ENCODE measurements around the gene OR1S1.

The OR1S1 gene

DNA sequence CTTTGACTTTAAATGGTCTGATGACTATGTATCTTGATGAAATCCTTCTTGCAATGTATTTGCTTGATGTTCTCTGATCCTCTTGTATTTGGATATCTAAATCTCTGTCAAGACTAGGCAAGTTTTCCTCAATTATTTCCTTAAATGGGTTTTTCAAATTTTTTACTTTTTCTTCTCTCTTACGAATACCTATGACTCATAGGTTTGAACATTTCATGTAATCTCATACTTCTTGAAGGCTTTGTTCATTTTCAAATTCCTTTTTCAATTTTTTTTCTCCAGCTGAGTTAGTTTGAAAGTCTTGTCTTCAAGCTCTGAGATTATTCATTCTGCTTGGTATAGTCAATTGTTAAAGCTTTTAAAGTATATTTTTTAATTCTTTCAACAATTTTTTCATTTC is 42.4 kb downstream of the OR1S1 start:
- DNase-seq: no peak
- no peaks in the 10 kb centered on the region for H3K9me3 ChIP-seq (ENCODE audit: insufficient read depth, low read length, severe bottlenecking)
- no peak for TF ChIP-seq EZH2 (IDR thresholded peaks at IDR 0.05; ENCODE audit: borderline replicate concordance, low read depth, low read length, severe bottlenecking)
- TF ChIP-seq, protein P1, sequence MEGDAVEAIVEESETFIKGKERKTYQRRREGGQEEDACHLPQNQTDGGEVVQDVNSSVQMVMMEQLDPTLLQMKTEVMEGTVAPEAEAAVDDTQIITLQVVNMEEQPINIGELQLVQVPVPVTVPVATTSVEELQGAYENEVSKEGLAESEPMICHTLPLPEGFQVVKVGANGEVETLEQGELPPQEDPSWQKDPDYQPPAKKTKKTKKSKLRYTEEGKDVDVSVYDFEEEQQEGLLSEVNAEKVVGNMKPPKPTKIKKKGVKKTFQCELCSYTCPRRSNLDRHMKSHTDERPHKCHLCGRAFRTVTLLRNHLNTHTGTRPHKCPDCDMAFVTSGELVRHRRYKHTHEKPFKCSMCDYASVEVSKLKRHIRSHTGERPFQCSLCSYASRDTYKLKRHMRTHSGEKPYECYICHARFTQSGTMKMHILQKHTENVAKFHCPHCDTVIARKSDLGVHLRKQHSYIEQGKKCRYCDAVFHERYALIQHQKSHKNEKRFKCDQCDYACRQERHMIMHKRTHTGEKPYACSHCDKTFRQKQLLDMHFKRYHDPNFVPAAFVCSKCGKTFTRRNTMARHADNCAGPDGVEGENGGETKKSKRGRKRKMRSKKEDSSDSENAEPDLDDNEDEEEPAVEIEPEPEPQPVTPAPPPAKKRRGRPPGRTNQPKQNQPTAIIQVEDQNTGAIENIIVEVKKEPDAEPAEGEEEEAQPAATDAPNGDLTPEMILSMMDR (IDR thresholded peaks at IDR 0.05; ENCODE audit: borderline replicate concordance, extremely low read depth, low read length, poor library complexity, severe bottlenecking): no peak

DNA sequence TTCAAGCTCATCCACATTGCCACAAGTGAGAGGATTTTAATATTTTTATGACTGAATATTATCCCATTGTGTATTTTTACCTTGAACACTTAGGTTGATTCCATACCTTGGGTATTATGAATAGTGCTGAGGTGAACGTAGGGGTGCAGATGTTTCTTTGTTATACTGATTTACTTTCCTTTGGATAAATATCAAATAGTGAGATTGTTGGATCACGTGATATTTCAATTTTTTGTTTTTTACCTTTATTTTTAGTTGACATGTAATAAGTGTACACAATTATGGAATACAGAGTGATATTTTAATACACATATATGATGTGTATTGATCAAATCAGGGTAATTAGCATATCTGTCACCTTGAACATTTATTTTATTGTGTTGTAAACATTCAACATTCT is 47.5 kb downstream of the OR1S1 start:
- Histone ChIP-seq H2AFZ (ENCODE audit: low read depth, low read length) (no peak overlapping the region), H3K9me3 (ENCODE audit: insufficient read depth, low read length, severe bottlenecking) (no peaks in the 10 kb centered on the region), H3K4me2 (ENCODE audit: insufficient read depth, low read length) (no peak overlapping the region), H3K4me1 (ENCODE audit: insufficient read depth, low read length) (no peaks in the 10 kb centered on the region), H3K27me3 (ENCODE audit: insufficient read depth, low read length, poor library complexity) (no peaks in the 10 kb centered on the region), H3K79me2 (ENCODE audit: insufficient read depth, low read length) (no peaks in the 10 kb centered on the region), H3K27ac (ENCODE audit: low read length) (no peak overlapping the region), H3K9ac (ENCODE audit: low read depth, low read length) (no peak overlapping the region), H4K20me1 (ENCODE audit: insufficient read depth, low read length) (no peaks in the 10 kb centered on the region), H3K36me3 (ENCODE audit: insufficient read depth, low read length) (no peaks in the 10 kb centered on the region), H3K4me3 (ENCODE audit: low read depth in 1 of 2, low read length in 2 of 2) (no peak overlapping the region)
- no peak for TF ChIP-seq EZH2 (IDR thresholded peaks at IDR 0.05; ENCODE audit: borderline replicate concordance, low read depth, low read length, severe bottlenecking)
- TF ChIP-seq, protein P1 (IDR thresholded peaks at IDR 0.05; ENCODE audit: borderline replicate concordance, extremely low read depth, low read length, poor library complexity, severe bottlenecking): no peak
- no peak for DNase-seq
- no peak for ATAC-seq (ENCODE audit: insufficient read depth, low read depth)

More for the DNA sequence above, 42.4 kb downstream of the OR1S1 start:
- Histone ChIP-seq H3K79me2 (ENCODE audit: insufficient read depth, low read length) (no peaks in the 10 kb centered on the region), H4K20me1 (ENCODE audit: insufficient read depth, low read length) (no peaks in the 10 kb centered on the region), H3K27ac (ENCODE audit: low read length) (no peak overlapping the region), H3K4me1 (ENCODE audit: insufficient read depth, low read length) (no peaks in the 10 kb centered on the region), H3K36me3 (ENCODE audit: insufficient read depth, low read length) (no peaks in the 10 kb centered on the region), H3K4me3 (ENCODE audit: low read depth in 1 of 2, low read length in 2 of 2) (no peak overlapping the region), H2AFZ (ENCODE audit: low read depth, low read length) (no peak overlapping the region), H3K4me2 (ENCODE audit: insufficient read depth, low read length) (no peak overlapping the region), H3K27me3 (ENCODE audit: insufficient read depth, low read length, poor library complexity) (no peaks in the 10 kb centered on the region), H3K9ac (ENCODE audit: low read depth, low read length) (no peak overlapping the region)
- ATAC-seq (ENCODE audit: insufficient read depth, low read depth): no peak

All from DND-41 (cell line).